Esophagus muscularis mucosa (tissue), 3 donors: ENCODE data around the gene FAM3C.

Experiments
- POLR2AphosphoS5 ChIP-seq, 2 donors: sonication (generic); formaldehyde crosslinking; IDR thresholded peaks; one replicate each; pipeline ENCODE4 v1.6.1; 2017; ENCODE audit warnings: antibody characterized with exemption in 2 of 2
- TF ChIP-seq, protein P1 (sequence below), 3 experiments: fragments of 200-600 bp in 2 of 3; fragments of 450-650 bp in 1 of 3; sonication (generic) in 2 of 3; IDR thresholded peaks; one replicate each; pipeline ENCODE4 v1.5.1; 2017 to 2019; ENCODE audit warnings: antibody characterized with exemption in 3 of 3, mild to moderate bottlenecking in 2 of 3, moderate library complexity in 1 of 3

DNA sequence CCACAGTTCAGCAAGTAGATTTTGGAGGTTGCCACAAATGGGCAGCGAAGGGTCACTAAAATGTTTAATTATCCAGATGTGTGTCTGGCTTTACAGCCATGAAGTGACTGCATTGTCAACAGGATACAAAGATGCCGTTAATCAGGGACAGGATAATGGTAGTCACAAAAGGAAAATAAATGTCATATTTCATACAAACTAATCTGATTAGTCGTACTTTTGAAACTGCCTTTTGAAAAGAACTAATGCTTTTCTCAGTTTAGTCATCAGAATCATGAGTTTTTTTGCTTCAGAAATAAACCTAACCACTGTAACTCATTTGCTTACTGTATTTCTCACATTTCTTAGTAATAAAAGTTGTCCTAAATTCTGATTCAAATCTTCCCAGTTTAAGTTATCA, 89.5 kb downstream of the FAM3C start:
- TF ChIP-seq, protein P1, sequence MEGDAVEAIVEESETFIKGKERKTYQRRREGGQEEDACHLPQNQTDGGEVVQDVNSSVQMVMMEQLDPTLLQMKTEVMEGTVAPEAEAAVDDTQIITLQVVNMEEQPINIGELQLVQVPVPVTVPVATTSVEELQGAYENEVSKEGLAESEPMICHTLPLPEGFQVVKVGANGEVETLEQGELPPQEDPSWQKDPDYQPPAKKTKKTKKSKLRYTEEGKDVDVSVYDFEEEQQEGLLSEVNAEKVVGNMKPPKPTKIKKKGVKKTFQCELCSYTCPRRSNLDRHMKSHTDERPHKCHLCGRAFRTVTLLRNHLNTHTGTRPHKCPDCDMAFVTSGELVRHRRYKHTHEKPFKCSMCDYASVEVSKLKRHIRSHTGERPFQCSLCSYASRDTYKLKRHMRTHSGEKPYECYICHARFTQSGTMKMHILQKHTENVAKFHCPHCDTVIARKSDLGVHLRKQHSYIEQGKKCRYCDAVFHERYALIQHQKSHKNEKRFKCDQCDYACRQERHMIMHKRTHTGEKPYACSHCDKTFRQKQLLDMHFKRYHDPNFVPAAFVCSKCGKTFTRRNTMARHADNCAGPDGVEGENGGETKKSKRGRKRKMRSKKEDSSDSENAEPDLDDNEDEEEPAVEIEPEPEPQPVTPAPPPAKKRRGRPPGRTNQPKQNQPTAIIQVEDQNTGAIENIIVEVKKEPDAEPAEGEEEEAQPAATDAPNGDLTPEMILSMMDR (IDR thresholded peaks at IDR 0.05), result no peak
- no peak for TF ChIP-seq POLR2AphosphoS5 (IDR thresholded peaks at IDR 0.05)
